Pulmonary artery endothelial cell (primary cell): ENCODE data around the gene ATP2B2. TPM values are rescaled to one million over a fixed set of nuclear protein-coding genes. Genes with fewer than 3 reads are reported as not detected.
"Not testable (repeated sequence)": the region's sequence is repeated elsewhere in the genome, so short reads cannot be mapped to it uniquely, and the experiment has no call there.

Source experiments
- DNase-seq: peaks from one replicate; pipeline ENCODE4 v3.0.0-alpha.2; 2011; ENCODE audit warnings: low read depth, low spot score
- total RNA-seq: library from RNA; depleted of rRNA; stranded (reverse); fragments of >200 nt; gene quantifications from 2 replicates; pipeline ENCODE4 v1.2.3, GENCODE V29; 2014

ATP2B2 gene
- total RNA-seq, 1 donor from 2014 or later, result not detected

DNA sequence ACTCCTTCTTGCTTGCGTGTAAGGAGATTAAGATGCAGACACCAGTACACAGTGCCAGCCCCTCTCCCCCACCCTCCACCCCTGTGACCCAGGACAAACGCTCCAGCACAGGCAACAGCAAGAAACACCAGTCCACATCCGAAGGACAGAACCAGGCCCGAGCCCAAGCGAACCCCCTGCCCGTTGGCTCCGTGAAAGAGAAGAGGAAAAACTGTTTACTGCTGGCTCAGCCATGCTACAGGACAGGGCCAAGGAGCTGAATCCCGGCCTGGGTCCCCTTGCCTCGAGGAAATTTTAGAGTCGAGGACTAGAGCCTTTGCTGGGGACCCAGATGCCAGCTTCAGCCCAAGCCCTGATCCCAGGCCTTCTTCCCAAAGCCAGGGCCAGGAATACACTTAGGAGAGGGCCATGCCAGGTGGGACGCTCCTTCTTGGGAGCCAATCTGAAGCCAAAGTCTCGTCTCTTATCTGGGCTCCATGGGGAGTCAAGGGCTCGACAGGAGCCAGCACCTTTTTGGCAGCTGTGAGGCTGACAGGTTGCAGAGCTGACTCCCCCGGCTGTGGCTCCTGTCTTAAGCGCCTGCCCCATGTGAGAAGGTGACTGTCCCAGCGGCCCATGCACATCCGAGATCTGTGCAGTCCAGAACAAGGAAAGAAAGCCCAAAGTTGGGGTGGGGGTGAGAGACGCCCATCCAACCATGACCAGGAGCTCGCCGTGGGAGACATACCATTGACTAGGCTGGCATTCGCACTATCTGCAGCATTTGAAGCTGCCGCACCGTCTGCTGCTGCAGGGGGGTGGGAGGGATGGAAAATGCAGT is 120.6 kb downstream of the ATP2B2 start:
- DNase-seq, result no peak

DNA sequence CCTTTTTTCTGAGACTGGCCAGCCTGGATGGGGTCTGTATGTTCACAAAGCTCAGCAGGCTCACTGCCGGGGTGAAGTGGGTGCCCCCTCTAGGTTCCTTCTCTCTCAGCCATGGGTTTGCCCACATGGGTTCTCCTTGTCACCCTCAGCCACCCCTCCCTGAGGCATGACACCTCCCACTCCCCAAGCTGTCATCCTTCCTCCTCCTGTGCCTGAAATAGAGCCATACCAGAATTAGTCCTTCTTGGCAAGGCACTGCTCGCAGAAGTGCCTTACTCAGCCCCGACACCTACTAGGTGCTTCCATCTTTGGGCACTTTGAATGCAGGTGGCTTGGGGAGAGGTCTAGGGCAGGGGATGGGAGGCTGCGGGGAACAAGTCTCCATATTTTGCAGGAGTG is 121.5 kb downstream of the ATP2B2 start:
- no peak for DNase-seq

DNA sequence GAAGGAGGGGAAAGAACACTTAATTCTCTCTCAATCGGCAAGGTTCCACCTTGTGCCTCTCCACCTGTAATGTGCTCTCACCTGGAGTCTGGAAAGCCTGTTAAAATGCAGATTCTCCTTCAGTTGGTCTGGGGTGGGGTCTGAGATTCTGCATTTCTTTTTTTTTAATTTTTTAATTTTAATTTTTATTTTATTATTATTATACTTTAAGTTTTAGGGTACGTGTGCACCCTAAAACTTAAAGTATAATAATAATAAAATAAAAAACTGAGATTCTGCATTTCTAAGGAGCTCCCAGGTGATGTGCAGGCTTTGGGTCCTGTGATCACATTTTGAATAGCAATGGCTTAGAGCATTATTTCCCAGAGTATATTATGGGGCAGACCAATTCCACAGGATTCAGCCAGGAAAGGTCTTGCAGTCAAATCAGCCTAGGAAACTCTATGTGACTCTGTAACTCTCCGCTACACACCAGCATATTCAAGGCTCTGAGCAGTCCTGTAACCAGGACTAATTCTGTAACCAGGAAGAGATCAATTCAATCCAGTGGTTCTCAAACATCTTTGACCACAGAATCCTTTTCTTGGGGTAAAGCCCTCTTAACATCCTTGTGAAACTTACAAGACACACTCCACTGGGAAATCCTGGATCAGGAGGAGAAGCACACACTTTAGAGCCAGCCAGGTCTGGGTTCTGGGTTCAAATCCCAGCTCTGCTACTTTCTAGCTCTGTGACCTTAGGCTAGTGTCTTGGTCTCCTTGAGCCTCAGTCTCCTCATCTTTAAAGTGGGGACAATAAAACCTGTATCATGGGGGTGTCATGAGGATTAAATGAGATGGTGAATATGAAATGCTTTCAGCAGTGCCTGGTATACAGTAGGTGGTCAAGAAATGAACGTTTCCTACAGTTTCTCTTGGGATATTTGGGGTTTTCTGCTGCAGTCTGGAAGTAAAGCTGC is 122.2 kb downstream of the ATP2B2 start:
- no peak for DNase-seq

DNA sequence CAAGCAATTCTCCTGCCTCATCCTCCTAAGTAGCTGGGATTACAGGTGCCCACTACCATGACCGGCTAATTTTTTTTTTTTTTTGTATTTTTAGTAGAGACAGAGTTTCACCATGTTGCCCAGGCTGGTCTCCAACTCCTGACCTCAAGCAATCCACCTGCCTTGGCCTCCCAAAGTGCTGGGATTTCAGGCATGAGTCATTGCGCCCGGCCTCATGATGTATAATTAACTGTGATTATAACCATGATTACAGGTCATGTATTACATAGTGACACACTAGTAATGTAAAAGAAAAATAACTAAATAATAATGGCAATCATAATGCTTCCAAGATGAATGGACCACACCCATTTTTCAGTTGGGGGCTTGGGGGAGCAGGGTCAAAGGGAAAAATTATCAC is 122.9 kb downstream of the ATP2B2 start:
- DNase-seq, result not testable (repeated sequence)

DNA sequence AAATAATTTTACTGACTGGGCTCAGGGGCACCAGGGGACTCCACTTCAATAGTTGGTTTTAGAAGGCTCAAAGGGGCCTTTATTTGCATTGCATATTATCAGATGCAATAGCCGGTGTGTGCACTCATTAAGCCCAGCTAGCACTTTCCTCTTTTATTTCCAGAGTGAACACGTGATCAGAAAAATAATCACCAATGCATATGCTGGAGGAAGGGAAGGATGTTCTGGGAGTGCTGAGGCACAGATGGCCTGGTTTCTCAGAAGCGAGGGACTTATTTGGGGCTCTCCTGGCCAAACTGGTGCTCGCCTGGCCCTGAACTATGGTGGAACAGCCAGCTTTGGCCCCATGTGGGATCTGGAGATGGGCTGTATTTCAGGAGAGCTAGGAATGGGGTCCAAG is 124.0 kb downstream of the ATP2B2 start:
- DNase-seq, result no peak

DNA sequence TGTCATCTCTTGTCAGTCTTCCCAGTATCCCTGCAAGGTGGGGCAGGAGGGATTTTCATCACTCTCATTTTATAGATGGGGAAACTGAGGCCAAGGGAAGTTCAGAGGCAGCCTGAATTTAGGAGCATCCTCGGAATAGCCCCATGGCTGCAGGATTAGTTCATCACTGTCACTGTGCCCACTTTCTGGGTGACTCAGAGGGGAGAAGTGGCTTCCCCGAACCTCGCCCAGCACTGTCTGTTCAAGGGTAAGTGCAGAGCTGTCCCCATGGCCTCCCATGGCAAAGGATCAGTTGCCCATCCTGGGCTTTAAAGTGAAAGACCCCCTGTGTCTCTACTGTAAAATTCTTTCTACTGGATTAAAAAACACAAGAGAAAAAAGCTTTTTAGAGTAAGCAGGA is 124.5 kb downstream of the ATP2B2 start:
- no peak for DNase-seq

DNA sequence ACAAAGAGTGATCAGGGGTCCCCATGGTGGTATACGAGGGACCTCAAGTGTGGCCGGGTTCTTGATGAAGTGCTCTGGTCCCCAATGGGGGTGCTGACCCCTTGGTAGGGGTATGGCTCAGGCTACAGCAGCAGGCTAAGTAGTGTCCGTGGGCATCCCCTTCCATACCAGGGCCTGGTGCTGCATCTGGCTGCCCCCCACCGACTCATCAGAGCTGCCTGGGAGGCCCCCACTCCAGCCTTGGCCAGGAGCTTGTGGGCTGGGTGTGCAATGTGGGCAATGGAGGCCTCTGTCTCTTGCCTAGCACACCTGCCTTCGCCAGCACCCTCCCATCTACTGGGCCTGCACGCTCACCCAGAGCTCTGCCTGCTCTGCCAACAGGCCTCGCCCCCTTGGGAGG is 125.4 kb downstream of the ATP2B2 start:
- DNase-seq, result no peak

DNA sequence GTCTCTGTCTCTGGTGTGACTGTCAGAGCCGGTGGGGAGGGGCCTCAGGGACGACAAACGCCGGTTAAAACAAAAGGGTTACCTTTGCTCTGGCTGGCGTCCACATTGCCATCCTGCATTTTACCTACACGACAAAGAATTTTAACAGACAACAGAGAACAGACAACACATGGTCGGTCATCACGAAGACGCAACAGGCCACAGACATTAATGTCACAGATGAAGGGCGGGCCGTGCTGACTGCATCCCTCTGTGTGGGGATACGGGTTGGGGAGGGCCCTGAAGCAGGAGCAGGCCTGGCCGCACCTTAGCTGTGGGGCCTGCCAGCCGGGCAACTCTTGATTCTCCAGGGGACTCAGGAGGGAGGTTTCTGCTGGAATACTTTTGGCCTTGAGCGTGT is 126.2 kb downstream of the ATP2B2 start:
- DNase-seq, result no peak

DNA sequence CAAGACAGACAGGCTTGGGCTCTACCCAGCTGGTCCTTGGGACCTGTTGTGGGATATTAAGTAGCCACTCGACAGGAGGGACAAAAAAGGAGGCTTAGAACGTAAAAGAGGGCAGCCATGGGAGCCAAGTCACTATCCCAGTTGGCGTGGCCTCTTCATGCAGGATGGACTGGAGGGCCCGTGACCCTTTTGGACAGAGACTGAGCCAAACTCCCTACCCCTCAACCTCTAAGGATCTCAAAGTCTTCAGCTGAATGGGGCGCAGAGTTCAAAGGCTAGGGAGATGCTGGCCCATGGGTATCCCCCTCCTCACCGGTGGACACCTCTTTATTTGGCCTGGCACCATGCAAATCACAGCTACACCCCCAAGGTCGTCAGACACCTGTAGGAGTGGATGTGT is 126.6 kb downstream of the ATP2B2 start:
- DNase-seq, result no peak

DNA sequence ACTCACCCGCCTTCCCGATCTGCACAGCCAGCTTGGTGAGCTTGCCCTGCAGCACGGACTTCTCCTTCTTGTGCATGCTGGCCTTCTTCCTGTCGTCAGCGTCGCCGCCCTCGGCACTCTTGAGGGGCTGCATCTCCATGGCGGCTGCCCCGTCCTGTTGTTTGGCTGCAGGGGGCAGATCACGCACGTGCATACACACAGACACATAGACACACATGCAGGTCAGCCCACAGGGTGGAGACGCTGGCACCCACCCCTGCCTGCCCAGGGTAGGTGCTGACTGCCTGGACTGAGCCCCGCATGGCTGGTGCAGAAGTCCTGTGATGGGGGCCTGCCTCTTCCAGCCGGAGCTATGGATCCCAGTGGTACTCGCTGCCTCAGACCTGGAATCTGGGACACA is 127.1 kb downstream of the ATP2B2 start:
- no peak for DNase-seq

DNA sequence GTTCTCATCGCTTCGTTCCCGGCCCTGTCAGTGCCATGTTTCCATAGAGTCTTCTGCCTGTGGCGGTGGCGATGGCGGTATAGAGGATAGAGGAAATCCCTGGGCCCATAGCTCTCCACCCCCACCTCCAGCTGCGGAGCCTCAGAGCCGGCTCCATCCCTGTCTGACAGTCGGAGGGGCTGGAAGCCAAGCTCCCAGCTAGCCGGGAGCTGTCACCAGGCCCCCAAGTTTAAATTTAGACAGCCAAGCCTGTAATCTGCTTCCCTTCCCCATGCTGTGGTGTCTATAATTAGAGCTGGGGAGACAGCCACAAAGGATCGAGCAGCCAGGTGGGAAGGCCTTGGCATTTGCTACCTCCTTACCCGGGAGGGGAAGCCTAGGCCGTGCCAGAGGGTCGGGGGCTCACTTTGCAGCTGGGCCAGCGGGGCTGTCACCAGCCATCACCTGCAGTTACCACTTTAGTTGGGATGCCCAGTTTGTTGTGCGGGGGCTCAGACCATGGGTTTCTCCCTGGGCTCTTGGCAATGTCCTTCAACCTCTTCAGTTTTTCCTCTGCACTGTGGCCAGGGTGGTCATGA is 128.1 kb downstream of the ATP2B2 start:
- DNase-seq, result no peak

DNA sequence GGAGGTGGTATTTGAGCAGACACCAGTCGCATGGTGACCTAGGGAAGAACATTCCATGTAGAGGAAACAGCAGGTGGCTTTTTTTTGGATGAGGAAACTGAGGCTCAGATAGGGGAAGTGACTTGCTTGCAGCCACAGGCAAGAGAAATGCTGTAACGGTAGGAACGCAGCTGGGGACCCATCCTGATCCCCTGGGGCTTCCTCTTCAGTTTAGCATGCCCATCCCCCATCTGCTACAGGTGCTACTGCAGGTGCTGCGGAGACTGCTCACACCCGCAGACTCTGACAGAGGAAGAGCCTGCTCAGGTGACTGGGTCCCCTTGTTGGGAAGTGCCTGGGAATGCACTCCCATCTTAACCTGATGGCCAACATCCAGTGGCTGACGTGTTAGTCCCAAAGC is 129.0 kb downstream of the ATP2B2 start:
- no peak for DNase-seq

DNA sequence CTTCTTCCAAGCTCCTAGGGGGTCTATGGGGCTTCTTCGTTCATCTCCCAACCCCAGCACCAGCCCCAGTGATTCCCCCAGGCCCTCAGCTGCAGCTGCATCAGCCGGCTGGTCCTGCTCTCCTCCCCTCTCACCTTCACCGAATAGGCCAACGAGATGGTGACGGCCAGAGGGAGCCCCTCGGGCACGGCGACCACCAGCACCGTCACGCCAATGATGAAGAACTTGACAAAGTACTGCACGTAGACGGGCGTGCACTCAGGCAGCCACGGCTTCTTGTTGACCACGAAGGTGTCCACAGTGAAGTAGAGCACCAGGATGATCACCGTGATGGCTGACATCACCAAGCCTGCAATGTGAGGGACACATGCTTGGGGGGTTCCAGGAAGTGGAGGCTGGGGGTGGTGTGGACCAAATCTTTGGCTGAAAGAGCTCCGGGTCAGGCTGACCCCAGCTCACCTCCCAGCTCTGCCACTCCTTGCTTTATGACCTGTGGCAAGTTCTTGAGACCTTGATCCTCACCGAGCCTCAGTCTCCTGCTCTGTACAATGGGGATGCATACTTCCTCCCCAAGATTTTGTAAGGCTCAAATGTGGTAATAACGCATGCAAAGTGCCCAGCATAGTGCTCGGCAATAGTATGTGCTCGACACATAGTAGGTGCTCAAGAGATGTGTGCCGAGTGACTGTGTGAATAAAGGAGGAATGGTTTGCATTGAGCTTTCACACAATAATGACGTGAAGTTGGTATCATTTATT is 129.9 kb downstream of the ATP2B2 start:
- DNase-seq, result no peak

DNA sequence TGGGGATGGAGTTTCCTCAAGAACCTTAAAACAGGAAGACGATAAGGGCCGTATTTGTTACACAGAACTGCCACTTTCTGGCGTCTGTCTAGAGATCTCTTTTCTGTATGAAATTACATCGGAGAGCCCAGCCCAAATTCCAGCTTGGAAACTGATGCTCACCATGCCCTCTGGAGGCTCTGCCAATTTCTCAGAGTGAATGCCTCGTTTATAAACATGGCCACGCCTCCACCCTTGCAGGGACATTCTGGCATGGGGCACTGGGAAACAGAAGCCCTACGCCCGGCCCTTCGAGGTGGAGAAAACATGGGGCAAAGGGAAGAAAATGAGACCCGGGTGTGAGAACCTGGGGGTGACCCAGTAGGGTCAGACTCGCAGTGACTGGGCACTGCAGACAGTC is 131.1 kb downstream of the ATP2B2 start:
- no peak for DNase-seq

DNA sequence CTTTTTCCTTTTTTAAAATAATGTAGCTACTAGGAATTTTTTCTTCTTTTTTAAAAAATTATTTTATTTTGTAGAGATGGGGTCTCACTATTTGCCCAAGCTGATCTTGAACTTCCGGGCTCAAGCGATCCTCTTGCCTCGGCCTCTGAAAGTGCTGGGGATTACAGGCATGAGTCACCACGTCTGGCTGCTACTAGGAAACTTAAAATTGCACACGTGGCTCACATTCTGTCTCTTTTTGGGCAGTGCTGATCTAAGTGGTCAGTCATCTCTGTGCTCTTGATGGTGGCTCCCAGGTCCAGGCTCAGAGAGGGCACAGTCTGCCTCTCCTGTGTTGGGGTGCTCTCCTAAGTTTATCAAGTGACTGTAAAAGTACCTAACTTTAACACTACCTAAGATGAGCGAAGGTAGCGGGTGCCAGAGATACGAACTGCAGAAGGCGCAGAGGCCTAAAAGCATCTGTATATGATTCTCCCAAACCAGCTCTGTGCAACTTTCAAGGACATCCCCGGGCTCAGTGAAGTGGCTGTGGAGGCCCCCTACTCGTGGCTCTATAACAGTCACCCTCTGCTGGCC is 131.6 kb downstream of the ATP2B2 start:
- DNase-seq, result no peak

DNA sequence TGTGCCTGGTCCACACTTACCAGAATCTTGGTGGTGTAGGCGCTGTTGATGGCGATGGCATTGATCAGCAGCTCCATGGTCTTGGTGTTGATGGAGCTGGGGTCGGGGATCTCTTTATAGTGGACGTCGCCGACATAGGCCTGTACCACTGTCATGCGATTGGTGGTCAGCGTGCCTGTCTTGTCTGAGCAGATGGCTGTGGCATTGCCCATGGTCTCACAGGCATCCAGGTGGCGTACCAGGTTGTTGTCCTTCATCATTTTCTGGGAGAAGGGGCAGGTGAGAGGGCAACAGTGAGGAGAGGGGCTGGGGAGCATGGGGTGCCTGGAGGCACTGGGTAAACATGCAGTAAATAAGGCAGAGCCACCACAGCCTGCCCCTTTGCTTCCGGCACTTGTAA is 133.6 kb downstream of the ATP2B2 start:
- no peak for DNase-seq

DNA sequence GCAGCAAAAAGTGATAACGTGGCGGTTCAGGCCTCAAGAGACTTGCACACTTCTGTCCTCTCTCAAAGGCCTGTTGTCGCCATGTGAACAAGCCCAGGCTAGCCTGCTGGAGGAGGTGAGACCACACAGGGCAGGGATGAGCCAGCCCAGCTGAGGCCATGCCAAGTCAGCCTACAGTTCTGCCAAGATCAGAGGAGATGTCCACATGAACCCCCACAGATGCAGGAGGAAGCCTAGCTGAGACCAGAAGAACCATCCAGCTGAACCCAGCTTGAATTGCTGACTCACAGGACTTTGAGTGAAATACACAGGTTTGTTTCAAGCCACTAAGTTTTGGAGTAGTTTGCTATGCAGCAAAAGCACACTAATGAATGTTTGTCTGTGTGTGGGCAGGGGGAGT is 134.2 kb downstream of the ATP2B2 start:
- no peak for DNase-seq

DNA sequence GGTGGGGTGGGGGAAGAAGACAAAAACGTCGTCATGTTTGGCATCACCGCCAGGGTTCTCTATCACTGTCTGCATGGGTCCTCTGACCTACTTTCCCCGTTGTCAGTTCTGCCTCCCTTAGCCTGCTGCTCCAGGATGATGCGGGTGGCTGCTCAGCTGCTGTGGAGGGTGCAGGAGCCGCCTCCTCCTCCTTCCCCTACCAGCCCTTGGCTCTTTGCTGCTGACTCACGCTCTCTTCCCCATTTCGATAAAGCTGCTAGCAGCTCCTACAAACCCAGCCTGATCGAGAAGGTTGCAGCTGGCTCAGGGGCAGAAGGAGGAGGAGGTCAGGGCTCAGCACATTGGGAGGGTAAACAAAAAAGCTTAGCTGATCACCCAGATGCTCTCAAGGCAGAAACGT is 135.0 kb downstream of the ATP2B2 start:
- no peak for DNase-seq

DNA sequence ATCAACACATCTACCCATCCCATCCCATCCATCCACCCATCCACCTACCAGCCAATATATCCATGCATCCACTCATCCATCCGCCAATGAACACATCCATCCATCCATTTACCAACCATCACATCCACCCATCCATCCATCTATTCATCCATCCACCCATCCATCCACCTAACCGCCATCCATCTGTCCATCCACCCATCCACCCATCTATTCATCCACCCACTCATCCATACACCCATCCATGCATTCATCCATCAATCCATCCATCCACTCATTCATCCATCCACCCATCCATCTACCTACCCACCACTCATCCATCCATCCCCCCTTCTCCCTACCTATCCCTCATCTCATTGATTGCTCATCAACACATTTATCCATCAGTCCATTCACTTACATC is 136.9 kb downstream of the ATP2B2 start:
- no peak for DNase-seq

DNA sequence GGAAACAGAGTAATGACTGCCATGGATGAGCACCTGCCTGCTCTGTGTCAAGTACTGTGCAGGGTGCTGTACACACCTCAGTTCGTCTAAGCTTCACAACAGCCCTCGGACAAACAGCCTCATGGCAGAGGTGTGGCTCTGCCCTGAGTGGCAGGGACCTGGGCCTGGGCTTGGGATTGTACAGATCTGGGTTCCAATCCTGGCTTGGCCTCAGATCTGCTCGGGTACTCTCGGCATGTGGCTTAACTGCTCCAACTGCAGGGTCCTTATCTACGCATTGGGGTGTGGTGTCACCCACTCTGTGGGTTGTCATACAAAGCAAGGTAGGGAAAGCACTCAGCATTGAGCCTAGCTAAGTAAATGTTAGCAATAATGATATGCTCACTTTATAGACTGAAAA is 137.9 kb downstream of the ATP2B2 start:
- DNase-seq, result no peak

DNA sequence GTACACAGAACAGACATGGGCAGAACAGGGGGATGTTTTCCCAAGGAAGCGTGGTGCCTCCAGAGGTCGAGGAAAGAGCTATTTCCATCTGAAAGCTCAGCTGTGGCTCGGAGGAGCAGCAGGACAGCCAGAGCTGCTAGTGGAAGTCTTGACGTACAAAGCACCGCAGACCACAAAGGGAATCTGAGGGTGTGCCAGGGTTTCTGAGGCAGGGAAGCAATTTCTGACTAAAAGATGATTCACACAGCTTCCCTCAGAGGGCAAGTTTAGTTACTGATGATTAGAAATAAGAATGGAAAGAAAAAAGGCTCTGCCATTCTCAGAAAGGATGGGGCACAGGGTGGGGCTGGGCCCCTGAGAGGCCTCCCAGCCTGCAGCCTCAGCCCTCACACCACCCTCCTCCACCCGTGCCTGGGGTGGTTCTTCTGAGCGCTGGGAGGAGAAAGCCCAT is 138.7 kb downstream of the ATP2B2 start:
- DNase-seq, result no peak
